GM04504 (cell line): ENCODE measurements around the gene MMP2.

ENCODE experiments used
- DNase-seq: peaks from one replicate; pipeline ENCODE4 v3.0.0-alpha.2; 2012; ENCODE audit warnings: low read depth

The MMP2 gene

DNA sequence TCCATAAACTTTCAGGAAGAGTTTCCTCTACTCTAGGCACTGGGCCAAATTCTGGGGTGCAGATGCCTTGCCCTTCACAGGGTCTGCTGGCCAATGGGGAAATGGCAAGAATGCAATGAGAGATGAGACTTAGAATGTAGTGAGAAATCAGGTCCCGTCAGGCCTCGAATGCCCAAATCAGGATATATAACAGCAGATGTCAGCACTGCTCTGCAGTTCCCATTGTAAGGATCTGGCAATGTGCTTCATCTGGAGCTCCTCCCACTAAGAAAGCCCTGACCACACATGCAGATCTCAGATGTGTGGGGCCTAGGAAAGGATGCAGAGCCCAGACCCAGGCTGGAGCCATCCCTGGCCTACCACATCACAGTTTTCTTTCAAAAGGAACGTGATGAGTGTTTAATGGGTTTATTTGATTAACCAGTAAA is 16.0 kb downstream of the MMP2 start:
- DNase-seq, result peak; percentile 91

DNA sequence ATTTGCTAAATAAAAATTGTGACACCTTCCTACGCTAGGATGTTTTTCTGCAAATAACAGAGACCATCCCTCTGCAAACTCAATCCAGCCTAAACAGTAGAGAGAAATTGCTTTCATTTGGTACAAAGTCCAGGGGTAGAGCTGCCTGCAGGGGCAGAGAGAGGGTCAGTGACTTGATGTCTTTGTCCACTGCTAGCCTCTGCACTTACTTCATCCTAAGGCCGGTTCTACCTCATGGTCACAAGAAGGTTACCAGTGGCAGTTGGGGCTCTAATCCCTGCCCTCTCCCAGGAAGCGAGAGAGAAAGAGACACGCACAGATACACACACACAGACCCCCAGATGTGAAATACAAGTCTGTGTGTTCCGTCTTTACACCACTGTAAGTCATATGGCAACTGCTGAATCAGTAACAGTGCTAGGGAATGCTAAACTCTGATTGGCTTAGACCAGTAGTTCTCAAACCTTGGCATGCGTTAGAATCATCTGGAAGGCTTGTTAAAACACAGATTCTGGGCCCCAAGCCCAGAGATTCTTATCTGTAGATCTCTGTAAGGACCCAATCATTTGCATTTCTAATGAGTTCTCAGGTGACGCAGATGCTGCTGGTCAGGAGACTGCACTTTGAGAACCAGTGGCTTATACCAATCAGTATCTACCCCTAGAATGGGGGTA is 16.8 kb downstream of the MMP2 start:
- peak; percentile 94 for DNase-seq

GRCh38 chr16:55496509-55497145 is 17.6 kb downstream of the MMP2 start:
- no peak for DNase-seq

DNA sequence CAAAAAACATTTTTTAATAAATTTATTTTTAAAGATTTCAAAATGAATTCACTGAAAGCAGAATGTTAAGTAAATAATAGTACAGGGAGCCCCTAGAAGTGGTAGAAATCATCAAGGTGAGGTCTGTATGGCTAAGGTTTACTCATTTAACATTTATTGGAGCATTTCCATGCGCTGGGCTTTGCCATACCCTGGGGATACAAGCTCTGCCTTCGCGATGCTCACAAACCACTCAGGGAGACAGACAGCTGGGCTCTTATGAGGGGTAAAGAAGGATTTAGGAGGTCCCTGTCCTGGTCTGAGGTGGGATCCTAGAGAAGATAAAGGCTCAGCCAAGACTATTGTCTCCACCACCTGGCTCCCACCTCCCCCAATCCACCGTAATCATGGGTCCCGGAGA is 18.6 kb downstream of the MMP2 start:
- no peak for DNase-seq

DNA sequence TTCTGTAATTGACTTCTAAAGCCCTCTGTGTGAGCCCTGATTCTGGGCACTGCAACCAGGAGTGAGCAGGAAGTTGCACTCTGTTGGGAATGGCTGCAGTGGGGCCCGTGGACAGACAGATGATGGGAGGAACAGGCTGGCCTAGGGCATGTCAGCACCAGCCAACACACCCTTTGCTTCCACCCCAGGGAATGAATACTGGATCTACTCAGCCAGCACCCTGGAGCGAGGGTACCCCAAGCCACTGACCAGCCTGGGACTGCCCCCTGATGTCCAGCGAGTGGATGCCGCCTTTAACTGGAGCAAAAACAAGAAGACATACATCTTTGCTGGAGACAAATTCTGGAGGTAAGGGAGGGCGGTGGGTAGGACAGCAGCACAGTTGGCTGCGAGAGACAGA is 19.1 kb downstream of the MMP2 start:
- no peak for DNase-seq

- no peak for DNase-seq
Measured at GRCh38 chr16:55499281-55499680, 20.3 kb downstream of the MMP2 start.

- DNase-seq, result peak; percentile 96
Measured at GRCh38 chr16:55499951-55500529, 21.0 kb downstream of the MMP2 start.

GRCh38 chr16:55500530-55501011 is 21.6 kb downstream of the MMP2 start:
- DNase-seq, result peak; percentile 31

DNA sequence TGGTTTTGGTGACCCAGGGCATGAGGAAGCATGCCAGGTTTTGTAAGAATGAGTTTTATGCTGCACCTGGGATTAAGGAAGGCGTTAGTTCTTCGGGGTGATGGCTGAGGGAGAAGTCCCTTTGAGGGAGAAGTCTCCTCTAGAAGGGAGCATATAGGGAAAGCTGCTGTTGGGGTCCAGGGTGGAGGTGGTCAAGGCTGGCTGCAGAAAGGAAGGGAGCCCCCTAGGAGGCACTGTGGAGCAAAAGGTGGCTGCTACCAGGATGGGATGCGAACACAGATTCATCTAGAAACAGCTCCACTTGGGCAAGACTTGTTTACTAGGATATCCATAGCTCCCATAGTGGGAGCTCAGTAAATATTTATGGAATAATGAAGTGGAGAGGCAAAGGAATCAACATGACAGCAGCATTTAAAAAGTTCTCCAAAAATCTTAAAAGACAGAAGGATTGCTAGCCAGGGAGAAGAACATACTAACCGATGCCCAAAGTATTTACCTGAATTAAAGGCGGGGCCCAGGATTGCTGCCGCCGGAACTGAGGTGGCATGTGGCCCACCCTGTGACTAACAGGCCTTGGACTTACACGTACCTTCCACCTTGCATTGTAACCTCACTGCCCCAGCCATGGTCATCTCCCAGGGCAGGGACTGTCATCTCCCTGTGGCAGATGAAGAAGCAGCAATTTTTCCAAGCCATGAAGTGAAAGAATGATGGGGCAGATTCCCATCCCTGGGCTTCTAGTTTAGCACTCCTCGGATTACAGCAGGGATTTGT is 22.7 kb downstream of the MMP2 start:
- no peak for DNase-seq

DNA sequence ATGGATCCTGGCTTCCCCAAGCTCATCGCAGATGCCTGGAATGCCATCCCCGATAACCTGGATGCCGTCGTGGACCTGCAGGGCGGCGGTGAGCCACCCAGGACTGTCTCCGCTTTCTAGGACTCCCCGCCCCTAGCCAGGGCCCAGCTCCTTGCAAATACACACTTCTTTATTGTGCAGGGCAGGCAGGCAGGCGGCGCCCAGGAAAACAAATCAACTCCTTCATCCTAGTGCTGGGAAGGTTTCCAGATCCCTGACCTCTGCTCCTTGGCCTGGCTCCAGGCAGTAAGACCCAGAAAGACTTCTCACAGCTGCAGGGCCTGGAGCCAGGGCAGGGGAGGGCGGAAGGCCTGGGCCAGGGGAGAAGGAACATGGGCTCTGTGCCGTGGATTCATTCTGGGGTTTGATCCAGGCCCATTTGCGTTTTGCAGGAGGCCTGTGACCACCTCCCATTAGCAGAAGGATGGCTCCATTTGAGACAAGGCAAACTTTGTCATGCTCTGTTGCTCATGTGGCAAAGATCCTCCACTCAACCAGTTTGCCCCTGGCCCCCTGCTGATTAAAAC is 23.9 kb downstream of the MMP2 start:
- peak; percentile 59 for DNase-seq

GRCh38 chr16:55503726-55504550 is 24.9 kb downstream of the MMP2 start:
- no peak for DNase-seq

DNA sequence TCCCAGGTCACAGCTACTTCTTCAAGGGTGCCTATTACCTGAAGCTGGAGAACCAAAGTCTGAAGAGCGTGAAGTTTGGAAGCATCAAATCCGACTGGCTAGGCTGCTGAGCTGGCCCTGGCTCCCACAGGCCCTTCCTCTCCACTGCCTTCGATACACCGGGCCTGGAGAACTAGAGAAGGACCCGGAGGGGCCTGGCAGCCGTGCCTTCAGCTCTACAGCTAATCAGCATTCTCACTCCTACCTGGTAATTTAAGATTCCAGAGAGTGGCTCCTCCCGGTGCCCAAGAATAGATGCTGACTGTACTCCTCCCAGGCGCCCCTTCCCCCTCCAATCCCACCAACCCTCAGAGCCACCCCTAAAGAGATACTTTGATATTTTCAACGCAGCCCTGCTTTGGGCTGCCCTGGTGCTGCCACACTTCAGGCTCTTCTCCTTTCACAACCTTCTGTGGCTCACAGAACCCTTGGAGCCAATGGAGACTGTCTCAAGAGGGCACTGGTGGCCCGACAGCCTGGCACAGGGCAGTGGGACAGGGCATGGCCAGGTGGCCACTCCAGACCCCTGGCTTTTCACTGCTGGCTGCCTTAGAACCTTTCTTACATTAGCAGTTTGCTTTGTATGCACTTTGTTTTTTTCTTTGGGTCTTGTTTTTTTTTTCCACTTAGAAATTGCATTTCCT is 26.5 kb downstream of the MMP2 start:
- no peak for DNase-seq

DNA sequence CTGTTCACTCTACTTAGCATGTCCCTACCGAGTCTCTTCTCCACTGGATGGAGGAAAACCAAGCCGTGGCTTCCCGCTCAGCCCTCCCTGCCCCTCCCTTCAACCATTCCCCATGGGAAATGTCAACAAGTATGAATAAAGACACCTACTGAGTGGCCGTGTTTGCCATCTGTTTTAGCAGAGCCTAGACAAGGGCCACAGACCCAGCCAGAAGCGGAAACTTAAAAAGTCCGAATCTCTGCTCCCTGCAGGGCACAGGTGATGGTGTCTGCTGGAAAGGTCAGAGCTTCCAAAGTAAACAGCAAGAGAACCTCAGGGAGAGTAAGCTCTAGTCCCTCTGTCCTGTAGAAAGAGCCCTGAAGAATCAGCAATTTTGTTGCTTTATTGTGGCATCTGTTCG is 27.1 kb downstream of the MMP2 start:
- DNase-seq, result no peak

- no peak for DNase-seq
Measured at GRCh38 chr16:55506708-55507107, 27.7 kb downstream of the MMP2 start.

- DNase-seq, result no peak
Measured at GRCh38 chr16:55508271-55508921, 29.4 kb downstream of the MMP2 start.

DNA sequence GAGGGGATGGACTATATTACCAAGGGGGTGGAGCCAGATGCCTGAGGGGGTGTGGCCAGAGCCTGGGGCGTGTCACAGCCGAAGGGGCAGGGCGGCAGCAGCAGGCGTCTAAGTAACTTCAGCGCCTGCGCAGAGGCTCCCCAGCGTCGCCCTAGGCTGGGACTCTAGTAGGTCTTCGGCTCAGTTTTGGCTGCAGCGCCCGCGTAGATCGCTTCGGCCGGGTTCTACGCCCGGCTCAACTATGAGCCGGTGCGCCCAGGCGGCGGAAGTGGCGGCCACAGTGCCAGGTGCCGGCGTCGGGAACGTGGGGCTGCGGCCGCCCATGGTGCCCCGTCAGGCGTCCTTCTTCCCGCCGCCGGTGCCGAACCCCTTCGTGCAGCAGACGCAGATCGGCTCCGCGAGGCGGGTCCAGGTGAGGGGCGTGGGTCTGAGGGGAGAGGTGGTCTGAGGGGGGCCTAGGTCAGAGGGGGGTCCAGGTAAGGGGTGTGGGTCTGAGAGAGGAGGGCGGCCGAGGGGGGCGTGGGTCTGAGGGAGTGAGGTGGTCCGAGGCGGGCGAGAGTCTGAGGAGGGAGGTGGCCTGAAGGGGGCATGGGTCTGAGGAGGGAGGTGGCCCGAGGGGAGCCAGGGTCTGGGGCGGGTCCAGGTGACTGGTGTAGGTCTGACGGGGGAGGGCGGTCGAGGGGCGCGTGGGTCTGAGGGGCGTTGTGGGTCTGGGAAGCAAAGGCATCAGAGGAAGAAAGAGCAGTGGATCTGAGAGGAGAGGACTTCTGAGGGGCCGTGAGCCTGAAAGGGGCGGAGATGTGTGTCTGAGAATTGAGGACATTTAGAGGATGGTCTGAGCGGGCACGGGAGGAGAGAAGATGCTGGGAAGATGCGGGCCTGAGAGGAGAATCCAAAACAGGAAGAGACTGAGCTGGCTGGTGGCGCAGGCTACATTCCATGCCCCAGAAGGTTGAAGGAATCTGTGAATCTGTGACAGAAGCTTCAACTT is 30.2 kb downstream of the MMP2 start, which contains the start of gene LPCAT2:
TSS of gene LPCAT2 (plus strand) at position 132 of the 991 bp plus-strand sequence. CDS start at position 242, 110 bp downstream.
- peak; percentile 47 for DNase-seq

DNA sequence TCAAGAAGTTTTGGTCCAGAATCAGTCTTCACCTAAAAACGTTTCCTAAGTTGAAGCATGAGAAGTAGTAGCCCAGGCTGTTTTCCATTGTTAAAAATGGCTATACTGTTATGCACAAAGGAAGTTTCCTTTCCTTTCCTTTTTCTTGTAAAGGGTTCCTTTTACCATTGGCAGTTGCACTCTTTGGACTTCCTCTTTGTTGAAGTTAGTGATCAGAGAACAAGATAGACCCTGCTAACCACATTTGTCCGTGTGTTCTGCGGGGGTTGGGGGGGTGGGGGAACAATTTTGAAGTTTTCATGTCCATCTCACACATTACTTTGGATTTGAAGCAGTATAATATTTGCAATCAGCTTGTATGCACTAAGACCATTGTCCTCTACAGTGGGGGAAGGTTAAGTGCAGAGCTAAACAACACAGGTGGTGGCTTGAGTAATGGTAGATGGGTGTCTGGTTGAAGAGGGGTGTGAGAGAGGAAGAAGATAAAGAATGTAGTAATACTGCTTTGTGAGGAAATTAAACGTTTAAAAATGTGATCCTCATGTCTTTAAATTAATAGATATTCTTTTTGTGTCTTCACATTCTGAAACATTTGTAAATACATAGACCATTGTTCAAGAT is 31.3 kb downstream of the MMP2 start:
- no peak for DNase-seq

- DNase-seq, result no peak
Measured at GRCh38 chr16:55512941-55513340, 33.9 kb downstream of the MMP2 start.
